HepG2 (cell line): ENCODE results near the gene OR2V2. TPM values are rescaled to one million over a fixed set of nuclear protein-coding genes. Genes with fewer than 3 reads are reported as not detected.
A peak's percentile ranks its signal among the peaks of the same experiment; 100 is the strongest.

Experiments used
- AKAP8 ChIP-seq: sonication (generic); formaldehyde crosslinking; IDR thresholded peaks from 2 replicates; pipeline ENCODE4 v1.5.1; 2020; ENCODE audit warnings: mild to moderate bottlenecking, missing genetic modification reagents
- DBP ChIP-seq: sonication (generic); formaldehyde crosslinking; IDR thresholded peaks from 2 replicates; pipeline ENCODE4 v1.4.0; 2020; ENCODE audit warnings: missing genetic modification reagents; ENCODE audit errors: not compliant biosample characterization
- FOXK2 ChIP-seq: fragments of 450-650 bp; IDR thresholded peaks from 2 replicates; pipeline ENCODE4 v1.6.1; 2016
- HMGXB4 ChIP-seq, 2 experiments: sonication (generic) in 1 of 2; formaldehyde crosslinking in 1 of 2; IDR thresholded peaks; 2 replicates each; pipeline versions ENCODE4 v1.4.0 to v1.6.1; 2018 to 2020; ENCODE audit warnings: missing genetic modification reagents in 2 of 2, borderline replicate concordance in 1 of 2, low read depth in 1 of 2, mild to moderate bottlenecking in 1 of 2, missing biosample characterization in 1 of 2
- KLF6 ChIP-seq: IDR thresholded peaks from 2 replicates; pipeline ENCODE4 v1.8.0; 2016; ENCODE audit warnings: missing biosample characterization, missing genetic modification reagents
- NFYC ChIP-seq: IDR thresholded peaks from 2 replicates; pipeline ENCODE4 v1.6.1; 2016; ENCODE audit warnings: missing genetic modification reagents, missing compliant biosample characterization
- RFX1 ChIP-seq: fragments of 450-650 bp; IDR thresholded peaks from 2 replicates; pipeline ENCODE4 v1.6.1; 2017
- TARDBP ChIP-seq: sonication (generic); formaldehyde crosslinking; IDR thresholded peaks from 2 replicates; pipeline ENCODE4 v1.8.0; 2022; ENCODE audit warnings: mild to moderate bottlenecking, missing genetic modification reagents
- TBP ChIP-seq: sonication (generic); formaldehyde crosslinking; IDR thresholded peaks from 2 replicates; pipeline ENCODE4 v1.5.0; 2020; ENCODE audit warnings: missing genetic modification reagents
- ZBTB44 ChIP-seq: sonication (generic); formaldehyde crosslinking; IDR thresholded peaks from 2 replicates; pipeline ENCODE4 v1.4.0; 2020; ENCODE audit warnings: missing genetic modification reagents
- ZBTB49 ChIP-seq: sonication (generic); formaldehyde crosslinking; IDR thresholded peaks from 2 replicates; pipeline ENCODE4 v1.4.0; 2020; ENCODE audit warnings: missing genetic modification reagents, borderline replicate concordance
- ZFP36L1 ChIP-seq: sonication (generic); formaldehyde crosslinking; IDR thresholded peaks from 2 replicates; pipeline ENCODE4 v1.8.0; 2022; ENCODE audit warnings: mild to moderate bottlenecking, missing genetic modification reagents, moderate library complexity
- ZNF329 ChIP-seq: sonication (generic); formaldehyde crosslinking; IDR thresholded peaks from 2 replicates; pipeline ENCODE4 v1.9.0; 2021; ENCODE audit warnings: low read depth, mild to moderate bottlenecking, missing genetic modification reagents
- ZNF33A ChIP-seq: sonication (generic); formaldehyde crosslinking; IDR thresholded peaks from 2 replicates; pipeline ENCODE4 v1.5.1; 2020; ENCODE audit warnings: missing genetic modification reagents, mild to moderate bottlenecking, moderate library complexity, borderline replicate concordance
- ZNF354B ChIP-seq: sonication (generic); formaldehyde crosslinking; IDR thresholded peaks from 2 replicates; pipeline ENCODE4 v1.8.0; 2022; ENCODE audit warnings: mild to moderate bottlenecking, missing genetic modification reagents
- ZNF512B ChIP-seq: sonication (generic); formaldehyde crosslinking; IDR thresholded peaks from 2 replicates; pipeline ENCODE4 v1.5.1; 2020; ENCODE audit warnings: missing genetic modification reagents, mild to moderate bottlenecking, borderline replicate concordance
- ZNF672 ChIP-seq: sonication (generic); formaldehyde crosslinking; IDR thresholded peaks from 2 replicates; pipeline ENCODE4 v1.8.1; 2022; ENCODE audit warnings: missing genetic modification reagents
- ZNF749 ChIP-seq: sonication (generic); formaldehyde crosslinking; IDR thresholded peaks from 2 replicates; pipeline ENCODE4 v1.8.0; 2022; ENCODE audit warnings: mild to moderate bottlenecking, missing genetic modification reagents, moderate library complexity, borderline replicate concordance
- ZNF772 ChIP-seq: sonication (generic); formaldehyde crosslinking; IDR thresholded peaks from 2 replicates; pipeline ENCODE4 v1.5.0; 2020; ENCODE audit warnings: mild to moderate bottlenecking, missing genetic modification reagents
- ZZZ3 ChIP-seq: sonication (generic); formaldehyde crosslinking; IDR thresholded peaks from 2 replicates; pipeline ENCODE4 v1.4.0; 2020; ENCODE audit warnings: missing genetic modification reagents, mild to moderate bottlenecking, borderline replicate concordance
- polyA plus RNA-seq, 8 experiments: library from polyadenylated mRNA; depleted of rRNA in 3 of 8; stranded (reverse) in 7 of 8; unstranded in 1 of 8; fragments of >200 nt; fragmentation: Illumina TruSeq in 4 of 8; extraction: Trizol in 4 of 8; gene quantifications; 2 replicates each; pipeline versions ENCODE4 v1.2.1 to v1.2.3, GENCODE V29; 2011 to 2016; ENCODE audit warnings: low read depth in 4 of 8, missing spikeins in 1 of 8, mixed read lengths in 1 of 8; ENCODE audit not compliant: insufficient read depth in 1 of 8
- total RNA-seq, 5 experiments: library from RNA; depleted of rRNA; stranded (reverse); fragments of >200 nt; fragmentation: Illumina TruSeq; extraction: Trizol; gene quantifications; 2 replicates each; pipeline ENCODE4 v1.2.3, GENCODE V29; 2016; ENCODE audit warnings: low read depth in 1 of 5

The OR2V2 gene
- total and polyA plus RNA-seq, 2 of the 13 experiments (the other 11 are each of a cell fraction or from before 2014, with no cell fraction given): not detected

GRCh38 chr5:181207214-181207959 is 60.0 kb downstream of the OR2V2 start (continued):
- TF ChIP-seq ZBTB49 (CRISPR knock-in tag): no peak
- TF ChIP-seq DBP (CRISPR knock-in tag): no peak
- TF ChIP-seq ZZZ3: no peak
- TF ChIP-seq FOXK2: no peak
- TF ChIP-seq RFX1: no peak
- TF ChIP-seq ZNF772 (CRISPR knock-in tag): 0 out of 2 replicates have a peak, but pooled peaks have one; percentile 46
- 0 out of 2 replicates have a peak, but pooled peaks have one; percentile 39 for TF ChIP-seq TBP (CRISPR knock-in tag)
- TF ChIP-seq ZNF672 (CRISPR knock-in tag): no peak
- no peak for TF ChIP-seq AKAP8 (CRISPR knock-in tag)
- no peak for TF ChIP-seq ZNF354B (CRISPR knock-in tag)
- no peak for TF ChIP-seq TARDBP
- TF ChIP-seq ZNF329 (CRISPR knock-in tag): no peak
- 0 out of 2 replicates have a peak, but pooled peaks have one; percentile 19 for TF ChIP-seq KLF6 (CRISPR knock-in tag)
- TF ChIP-seq ZNF512B: no peak
- TF ChIP-seq ZFP36L1 (CRISPR knock-in tag): no peak
- TF ChIP-seq HMGXB4 (CRISPR knock-in tag; IDR thresholded peaks at IDR 0.05; ENCODE audit: borderline replicate concordance in 1 of 2, low read depth in 1 of 2): peak; percentile 89 to 91
- no peak for TF ChIP-seq ZBTB44 (CRISPR knock-in tag)
- no peak for TF ChIP-seq ZNF33A
- TF ChIP-seq ZNF749 (CRISPR knock-in tag): no peak
- no peak for TF ChIP-seq NFYC (CRISPR knock-in tag)
